K562 (cell line): Measurements from ENCODE around the gene CTDNEP1. TPM values are rescaled to one million over a fixed set of nuclear protein-coding genes. Genes with fewer than 3 reads are reported as not detected.

Experiments
- ATAC-seq: fragments of 200-7000 bp; cut with Tn5 transposase; 3 replicates; pipeline ENCODE4 v1.9.1; 2020; ENCODE audit warnings: moderate library complexity
- BruUV-seq: library from RNA; stranded (reverse); fragments of 400-500 nt; replicated peaks from 2 replicates; lab custom pipeline; 2021; lab: Mats Ljungman, UMichigan
- CTCF ChIA-PET: fragments of 300-600 bp; formaldehyde crosslinking; extraction: SDS; loops from one replicate; lab custom pipeline; 2021; ENCODE audit warnings: low intra/inter-chr PET ratio; lab: Yijun Ruan, JAX
- POLR2A ChIA-PET: fragments of 300-600, 350-650 bp; sonication (Branson Sonifier 250); formaldehyde crosslinking; extraction: SDS; loops from one replicate; lab custom pipeline; 2021; ENCODE audit warnings: antibody characterized with exemption, inconsistent platforms; lab: Yijun Ruan, JAX
- DNase-seq, 4 experiments: peaks; one replicate each; pipeline versions ENCODE4 v3.0.0 to v3.0.0-alpha.2; 2011 to 2018; ENCODE audit warnings: low spot score in 3 of 4, mixed read lengths in 3 of 4; ENCODE audit errors: extremely low read depth in 1 of 4
- FAIRE-seq: peaks from 2 replicates; lab custom pipeline; 2011; peaks lifted over from hg19 to GRCh38; lab: Jason Lieb, UNC
- H2AFZ ChIP-seq: 2 replicates; pipeline ENCODE4 v1.6.0; 2011; ENCODE audit warnings: low read depth, low read length, control low read depth, inconsistent platforms
- H3K27ac ChIP-seq: fragments of 200-600 bp; 3 replicates; pipeline ENCODE4 v1.8.0; 2011; ENCODE audit warnings: low read depth, mild to moderate bottlenecking, control low read depth, inconsistent platforms, low read length, moderate library complexity, mixed read lengths; ENCODE audit errors: extremely low read depth
- H3K27me3 ChIP-seq, 2 experiments: fragments of 300-600 bp in 1 of 2; 2 replicates in 1 of 2; 3 replicates in 1 of 2; pipeline versions ENCODE4 v1.6.0 to v1.8.0; 2011; ENCODE audit warnings: inconsistent platforms in 2 of 2, low read length in 2 of 2, mild to moderate bottlenecking in 1 of 2, mixed read lengths in 1 of 2, moderate library complexity in 1 of 2; ENCODE audit not compliant: control insufficient read depth in 2 of 2, insufficient read depth in 2 of 2
- H3K36me3 ChIP-seq: fragments of 300-600 bp; 3 replicates; pipeline ENCODE4 v1.8.0; 2011; ENCODE audit warnings: mild to moderate bottlenecking, low read length, inconsistent platforms; ENCODE audit not compliant: control insufficient read depth, insufficient read depth
- H3K4me1 ChIP-seq, 2 experiments: fragments of 200-600 bp in 1 of 2; replicated peaks in 1 of 2; 2 replicates in 1 of 2; 3 replicates in 1 of 2; pipeline versions ENCODE4 v1.5.1 to v1.8.0; 2011; ENCODE audit warnings: inconsistent platforms in 2 of 2, low read length in 2 of 2, mild to moderate bottlenecking in 1 of 2, mixed read lengths in 1 of 2, moderate library complexity in 1 of 2; ENCODE audit not compliant: control insufficient read depth in 2 of 2, insufficient read depth in 2 of 2
- H3K4me2 ChIP-seq: 2 replicates; pipeline ENCODE4 v1.6.1; 2011; ENCODE audit warnings: low read length, control low read depth, inconsistent platforms, mixed read lengths; ENCODE audit not compliant: insufficient read depth
- H3K4me3 ChIP-seq: fragments of 200-600 bp; sonication (generic), shearing (Covaris generic); 2 replicates; pipeline ENCODE4 v1.5.1; 2016; ENCODE audit warnings: control low read depth, inconsistent platforms
- H3K79me2 ChIP-seq: fragments of 200-600 bp; 3 replicates; pipeline ENCODE4 v1.8.0; 2011; ENCODE audit warnings: low read length, inconsistent platforms; ENCODE audit not compliant: control insufficient read depth, insufficient read depth
- H3K9ac ChIP-seq, 2 experiments: 2 replicates each; pipeline versions ENCODE4 v1.6.0 to v1.6.1; 2011; ENCODE audit warnings: low read depth in 2 of 2, low read length in 2 of 2, control low read depth in 1 of 2, inconsistent platforms in 1 of 2, mild to moderate bottlenecking in 1 of 2, mixed read lengths in 1 of 2; ENCODE audit not compliant: insufficient read depth in 1 of 2
- H3K9me1 ChIP-seq: one replicate; pipeline ENCODE4 v1.6.0; 2011; ENCODE audit warnings: inconsistent platforms, mild to moderate bottlenecking, low read length, moderate library complexity; ENCODE audit not compliant: control insufficient read depth, insufficient read depth
- H3K9me3 ChIP-seq: replicated peaks from 2 replicates; pipeline ENCODE4 v1.5.1; 2011; ENCODE audit warnings: low read depth, low read length, inconsistent platforms; ENCODE audit not compliant: control insufficient read depth, insufficient read depth
- H4K20me1 ChIP-seq: replicated peaks from 2 replicates; pipeline ENCODE4 v1.6.1; 2011; ENCODE audit warnings: low read length, inconsistent platforms, mixed read lengths; ENCODE audit not compliant: control insufficient read depth, insufficient read depth
- AFF1 ChIP-seq, 2 experiments: fragments of 450-650 bp; IDR thresholded peaks; 2 replicates each; pipeline ENCODE4 v1.6.1; 2018; ENCODE audit warnings: mild to moderate bottlenecking in 2 of 2, low read depth in 1 of 2; ENCODE audit not compliant: partially characterized antibody in 2 of 2
- BRD9 ChIP-seq: fragments of 450-650 bp; IDR thresholded peaks from 2 replicates; pipeline ENCODE4 v1.6.1; 2018; ENCODE audit warnings: low read depth; ENCODE audit not compliant: partially characterized antibody
- CAMTA2 ChIP-seq: fragments of 250-450 bp; sonication (Bioruptor Pico); conservative IDR thresholded peaks from 2 replicates; pipeline ENCODE4 v1.5.1; 2022
- ELF4 ChIP-seq: fragments of 450-650 bp; formaldehyde crosslinking; IDR thresholded peaks from 2 replicates; pipeline ENCODE4 v1.4.0; 2022; ENCODE audit warnings: missing genetic modification characterization
- ERF ChIP-seq: fragments of 450-650 bp; formaldehyde crosslinking; IDR thresholded peaks from 2 replicates; pipeline ENCODE4 v1.4.0; 2020; ENCODE audit warnings: mild to moderate bottlenecking, mixed read lengths
- HMGXB4 ChIP-seq: sonication (generic); formaldehyde crosslinking; IDR thresholded peaks from 2 replicates; pipeline ENCODE4 v1.8.1; 2023; ENCODE audit warnings: mild to moderate bottlenecking, missing genetic modification reagents
- HOXB6 ChIP-seq: fragments of 250-450 bp; sonication (Bioruptor Pico); IDR thresholded peaks from 2 replicates; pipeline ENCODE4 v1.5.1; 2022; ENCODE audit warnings: mild to moderate bottlenecking, borderline replicate concordance
- MAX ChIP-seq: sonication (generic); formaldehyde crosslinking; IDR thresholded peaks from 2 replicates; pipeline ENCODE4 v1.9.0; 2022; ENCODE audit warnings: mild to moderate bottlenecking, missing genetic modification reagents
- MTF1 ChIP-seq: fragments of 250-450 bp; sonication (Bioruptor Pico); IDR thresholded peaks from 2 replicates; pipeline ENCODE4 v1.9.0; 2021; ENCODE audit warnings: moderate library complexity, mild to moderate bottlenecking, inconsistent platforms, borderline replicate concordance
- PRPF4 ChIP-seq: fragments of 200-400 bp; formaldehyde crosslinking; IDR thresholded peaks from one replicate; pipeline ENCODE4 v1.6.1; 2017; ENCODE audit warnings: low read length, low read depth, mild to moderate bottlenecking; ENCODE audit not compliant: insufficient read depth, poor library complexity, severe bottlenecking
- SNRNP70 ChIP-seq: fragments of 200-400 bp; formaldehyde crosslinking; optimal IDR thresholded peaks from 2 replicates; pipeline ENCODE3; 2017; ENCODE audit warnings: low read depth, low read length
- TFAP4 ChIP-seq: sonication (generic); formaldehyde crosslinking; IDR thresholded peaks from 2 replicates; pipeline ENCODE4 v1.8.0; 2022; ENCODE audit warnings: missing genetic modification reagents, mild to moderate bottlenecking, moderate library complexity, borderline replicate concordance
- WGBS: fragments of 100-300 bp; shearing (Covaris generic); methylation state at CpG from one replicate; pipeline ENCODE4 v1.1.6; 2016; ENCODE audit warnings: low coverage, mixed read lengths; ENCODE audit not compliant: insufficient coverage; ENCODE audit errors: missing lambda C conversion rate; 5-methylcytosine and 5-hydroxymethylcytosine counted together
- in situ Hi-C: fragments of 300-500 bp; cut with MboI; formaldehyde crosslinking; loops from 4 replicates; pipeline ENCODE4 v1.15.0; 2018; ENCODE audit warnings: inconsistent platforms, mixed read lengths
- intact Hi-C: fragments of 100-400 bp; cut with micrococcal nuclease; formaldehyde crosslinking; loops from 2 replicates; pipeline ENCODE4 v1.14.2; 2022
- polyA plus RNA-seq, 8 experiments: library from polyadenylated mRNA; depleted of rRNA in 4 of 8; stranded (reverse) in 5 of 8; unstranded in 3 of 8; fragments of >200 nt; fragmentation: Nextera tagmentation in 2 of 8; fragmentation: Illumina TruSeq in 1 of 8; extraction: Ambion mirVana in 2 of 8; extraction: Trizol in 1 of 8; gene quantifications; 2 replicates each; pipeline versions ENCODE4 v1.2.1 to v1.2.3, GENCODE V29; 2011 to 2014; ENCODE audit warnings: inconsistent platforms in 1 of 8, missing spikeins in 1 of 8
- total RNA-seq, 7 experiments: library from RNA; depleted of rRNA in 6 of 7; stranded (reverse); fragments of >200 nt in 6 of 7; fragmentation: Illumina TruSeq in 2 of 7; extraction: Trizol in 2 of 7; gene quantifications; 2 replicates each; pipeline versions ENCODE4 v1.2.1 to v1.2.3, GENCODE V29; 2011 to 2021; ENCODE audit warnings: low replicate concordance in 1 of 7
- TF ChIP-seq, protein P1 (sequence below): fragments of 450-650 bp; formaldehyde crosslinking; conservative IDR thresholded peaks from 2 replicates; pipeline ENCODE4 v1.4.0; 2022; ENCODE audit warnings: mild to moderate bottlenecking, missing genetic modification characterization

CTDNEP1 gene
- total and polyA plus RNA-seq, 9 of the 15 experiments (the other 6 are each of a cell fraction or from before 2014, with no cell fraction given): 10.7 to 150 (median 28.5) TPM

DNA sequence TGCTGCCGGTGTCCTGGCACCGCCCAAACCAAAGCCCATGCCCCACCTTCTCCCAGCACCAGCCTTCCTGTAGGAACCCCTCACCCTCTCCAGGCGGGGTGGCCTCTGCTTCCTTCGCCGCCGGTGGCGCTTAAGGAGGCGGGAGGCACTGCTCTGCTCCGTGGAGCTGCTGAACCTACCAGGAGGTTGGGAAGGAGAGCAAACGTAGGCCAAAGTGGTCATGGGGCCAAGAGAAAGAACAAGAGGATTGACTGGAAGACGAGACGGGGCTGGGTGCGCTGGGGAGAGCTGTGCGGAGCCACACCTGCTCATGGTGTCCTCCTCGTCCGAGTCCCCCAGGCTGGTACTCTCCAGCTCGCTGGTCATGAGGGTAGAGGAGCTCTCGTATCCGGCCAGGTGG lies 22.0 kb downstream of the CTDNEP1 start:
- no peaks in the 10 kb centered on the region for H3K9me3 ChIP-seq
- no peak overlapping the region for H3K27ac ChIP-seq
- TF ChIP-seq HOXB6 (CRISPR knock-in tag) (no peak), AFF1 (IDR thresholded peaks at IDR 0.05; ENCODE audit: low read depth in 1 of 2, partially characterized antibody in 2 of 2) (no peak), MAX (CRISPR knock-in tag) (no peak), TFAP4 (CRISPR knock-in tag) (no peak), MTF1 (CRISPR knock-in tag) (no peak), CAMTA2 (no peak), SNRNP70 (no peak), ELF4 (CRISPR knock-in tag) (no peak), HMGXB4 (CRISPR knock-in tag) (no peak), PRPF4 (no peak), BRD9 (no peak), ERF (CRISPR knock-in tag) (no peak)
- TF ChIP-seq, protein P1, sequence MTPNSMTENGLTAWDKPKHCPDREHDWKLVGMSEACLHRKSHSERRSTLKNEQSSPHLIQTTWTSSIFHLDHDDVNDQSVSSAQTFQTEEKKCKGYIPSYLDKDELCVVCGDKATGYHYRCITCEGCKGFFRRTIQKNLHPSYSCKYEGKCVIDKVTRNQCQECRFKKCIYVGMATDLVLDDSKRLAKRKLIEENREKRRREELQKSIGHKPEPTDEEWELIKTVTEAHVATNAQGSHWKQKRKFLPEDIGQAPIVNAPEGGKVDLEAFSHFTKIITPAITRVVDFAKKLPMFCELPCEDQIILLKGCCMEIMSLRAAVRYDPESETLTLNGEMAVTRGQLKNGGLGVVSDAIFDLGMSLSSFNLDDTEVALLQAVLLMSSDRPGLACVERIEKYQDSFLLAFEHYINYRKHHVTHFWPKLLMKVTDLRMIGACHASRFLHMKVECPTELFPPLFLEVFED (CRISPR knock-in tag): no peak
- peaks cover 7 to 25% of the 10 kb centered on the region in 2 experiments; a peak in 4 of 5 replicates for H3K4me1 ChIP-seq
- peaks cover 4% of the 10 kb centered on the region for H3K9me1 ChIP-seq
- WGBS: 96% methylated on average over 12 of the region's 19 CpGs
- H3K4me3 ChIP-seq: no peak overlapping the region
- no peaks in the 10 kb centered on the region for H3K27me3 ChIP-seq
- ChIA-PET CTCF (no interaction called here), POLR2A (interaction anchor here (0.9 to 2.8 kb wide), 2 partner anchors 9 to 21 kb away, joined by 4 to 19 read pairs; partner anchors contain the start of genes ACADVL and DLG4)
- no peak overlapping the region for H3K4me2 ChIP-seq
- intact Hi-C loops: no loop called here
- H3K36me3 ChIP-seq: peaks cover 71% of the 10 kb centered on the region; the same call in 2 of the 3 replicates
- ATAC-seq: no peak
- H4K20me1 ChIP-seq: peaks cover 7% of the 10 kb centered on the region
- no peak for DNase-seq
- H2AFZ ChIP-seq: no peak overlapping the region
- BruUV-seq: no TSS peak
- peaks cover 44% of the 10 kb centered on the region for H3K79me2 ChIP-seq
- FAIRE-seq: no peak
- in situ Hi-C loops: no loop called here
- H3K9ac ChIP-seq: peak overlapping the region in 1 of 2 experiments; percentile 45; a peak in 2 of 4 replicates
